Measurements from ENCODE around the gene RDH8. TPM values are rescaled to one million over a fixed set of nuclear protein-coding genes. Genes with fewer than 3 reads are reported as not detected.
"Not testable (repeated sequence)": the region's sequence is repeated elsewhere in the genome, so short reads cannot be mapped to it uniquely, and the experiment has no call there.

The RDH8 gene
- polyA plus RNA-seq, 1 donor (not counting 4 experiments of a cell fraction or from before 2014, with no cell fraction given): not detected

DNA sequence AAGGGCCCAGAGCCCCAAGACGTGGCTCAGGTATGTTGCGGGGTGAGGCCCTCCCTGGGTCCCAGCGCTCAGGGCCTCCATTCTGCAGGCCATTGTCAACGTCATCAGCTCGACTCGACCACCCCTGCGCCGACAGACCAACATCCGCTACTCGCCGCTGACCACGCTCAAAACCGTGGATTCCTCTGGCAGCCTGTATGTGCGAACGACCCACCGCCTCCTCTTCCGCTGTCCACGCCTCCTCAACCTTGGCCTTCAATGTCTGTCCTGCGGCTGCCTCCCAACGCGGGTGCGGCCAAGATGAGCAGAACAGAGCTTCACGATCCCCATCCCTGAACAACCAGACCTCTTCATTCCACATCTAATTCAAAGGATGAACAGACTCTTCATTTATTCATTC lies 8.2 kb downstream of the RDH8 start:
- FAIRE-seq: no peak
- no peaks in the 10 kb centered on the region for H3K79me2 ChIP-seq (ENCODE audit: control insufficient read depth, insufficient read depth, low read length)
- H3K27ac ChIP-seq (ENCODE audit: control insufficient read depth, insufficient read depth, low read length): no peak overlapping the region
- dilution Hi-C loops (cut with MboI; ENCODE audit: extremely low pct_ligation_motif_present, low sequenced_read_pairs): no loop called here
- no peak overlapping the region for H3K4me2 ChIP-seq (ENCODE audit: control insufficient read depth, extremely low read depth, insufficient read depth, low read depth, low read length)
- H3K4me1 ChIP-seq (ENCODE audit: control insufficient read depth, extremely low read depth, insufficient read depth, low read length): peaks cover 5% of the 10 kb centered on the region
- H3K27me3 ChIP-seq (ENCODE audit: control insufficient read depth, extremely low read depth, insufficient read depth, low read length): no peaks in the 10 kb centered on the region
- no peaks in the 10 kb centered on the region for H3K9me3 ChIP-seq (ENCODE audit: control insufficient read depth, low read depth, low read length)
- H3K36me3 ChIP-seq (ENCODE audit: control insufficient read depth in 2 of 2, extremely low read depth in 1 of 2, insufficient read depth in 2 of 2, low read length in 2 of 2): no peaks in the 10 kb centered on the region
- H2AFZ ChIP-seq (ENCODE audit: control insufficient read depth, low read length): no peak overlapping the region
- H3K9me1 ChIP-seq (ENCODE audit: control insufficient read depth, extremely low read depth, insufficient read depth, low read length): no peaks in the 10 kb centered on the region
- H3K9ac ChIP-seq (ENCODE audit: control insufficient read depth, extremely low read depth, insufficient read depth, low read length): no peak overlapping the region
- DNase-seq (ENCODE audit: low read depth, low spot score): no peak
- TF ChIP-seq EZH2 (IDR thresholded peaks at IDR 0.05; ENCODE audit: low read length): no peak
- TF ChIP-seq, protein P1, sequence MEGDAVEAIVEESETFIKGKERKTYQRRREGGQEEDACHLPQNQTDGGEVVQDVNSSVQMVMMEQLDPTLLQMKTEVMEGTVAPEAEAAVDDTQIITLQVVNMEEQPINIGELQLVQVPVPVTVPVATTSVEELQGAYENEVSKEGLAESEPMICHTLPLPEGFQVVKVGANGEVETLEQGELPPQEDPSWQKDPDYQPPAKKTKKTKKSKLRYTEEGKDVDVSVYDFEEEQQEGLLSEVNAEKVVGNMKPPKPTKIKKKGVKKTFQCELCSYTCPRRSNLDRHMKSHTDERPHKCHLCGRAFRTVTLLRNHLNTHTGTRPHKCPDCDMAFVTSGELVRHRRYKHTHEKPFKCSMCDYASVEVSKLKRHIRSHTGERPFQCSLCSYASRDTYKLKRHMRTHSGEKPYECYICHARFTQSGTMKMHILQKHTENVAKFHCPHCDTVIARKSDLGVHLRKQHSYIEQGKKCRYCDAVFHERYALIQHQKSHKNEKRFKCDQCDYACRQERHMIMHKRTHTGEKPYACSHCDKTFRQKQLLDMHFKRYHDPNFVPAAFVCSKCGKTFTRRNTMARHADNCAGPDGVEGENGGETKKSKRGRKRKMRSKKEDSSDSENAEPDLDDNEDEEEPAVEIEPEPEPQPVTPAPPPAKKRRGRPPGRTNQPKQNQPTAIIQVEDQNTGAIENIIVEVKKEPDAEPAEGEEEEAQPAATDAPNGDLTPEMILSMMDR (optimal IDR thresholded peaks at IDR 0.05 in 1 of 3, IDR thresholded peaks at IDR 0.05 in 1 of 3, conservative IDR thresholded peaks at IDR 0.05 in 1 of 3; ENCODE audit: extremely low read depth in 1 of 3, insufficient read depth in 2 of 3, low read length in 3 of 3): no peak
- H4K20me1 ChIP-seq (ENCODE audit: control insufficient read depth, extremely low read depth, insufficient read depth, low read length): no peaks in the 10 kb centered on the region
- H3K4me3 ChIP-seq (ENCODE audit: control insufficient read depth in 2 of 3, extremely low read depth in 1 of 3, insufficient read depth in 2 of 3, low read depth in 1 of 3, low read length in 3 of 3): no peak overlapping the region

- Histone ChIP-seq H3K9ac (ENCODE audit: control insufficient read depth, extremely low read depth, insufficient read depth, low read length) (no peak overlapping the region), H3K4me2 (ENCODE audit: control insufficient read depth, extremely low read depth, insufficient read depth, low read depth, low read length) (no peak overlapping the region), H3K27me3 (ENCODE audit: control insufficient read depth, extremely low read depth, insufficient read depth, low read length) (no peaks in the 10 kb centered on the region), H3K4me1 (ENCODE audit: control insufficient read depth, extremely low read depth, insufficient read depth, low read length) (peaks cover 7% of the 10 kb centered on the region), H3K4me3 (ENCODE audit: control insufficient read depth in 2 of 3, extremely low read depth in 1 of 3, insufficient read depth in 2 of 3, low read depth in 1 of 3, low read length in 3 of 3) (no peak overlapping the region), H2AFZ (ENCODE audit: control insufficient read depth, low read length) (no peak overlapping the region), H3K9me3 (ENCODE audit: control insufficient read depth, low read depth, low read length) (no peaks in the 10 kb centered on the region), H4K20me1 (ENCODE audit: control insufficient read depth, extremely low read depth, insufficient read depth, low read length) (no peaks in the 10 kb centered on the region), H3K79me2 (ENCODE audit: control insufficient read depth, insufficient read depth, low read length) (no peaks in the 10 kb centered on the region), H3K36me3 (ENCODE audit: control insufficient read depth in 2 of 2, extremely low read depth in 1 of 2, insufficient read depth in 2 of 2, low read length in 2 of 2) (no peaks in the 10 kb centered on the region), H3K9me1 (ENCODE audit: control insufficient read depth, extremely low read depth, insufficient read depth, low read length) (no peaks in the 10 kb centered on the region), H3K27ac (ENCODE audit: control insufficient read depth, insufficient read depth, low read length) (no peak overlapping the region)
- FAIRE-seq: no peak
- dilution Hi-C loops (cut with MboI; ENCODE audit: extremely low pct_ligation_motif_present, low sequenced_read_pairs): no loop called here
- no peak for DNase-seq (ENCODE audit: low read depth, low spot score)
- no peak for TF ChIP-seq EZH2 (IDR thresholded peaks at IDR 0.05; ENCODE audit: low read length)
- TF ChIP-seq, protein P1 (optimal IDR thresholded peaks at IDR 0.05 in 1 of 3, IDR thresholded peaks at IDR 0.05 in 1 of 3, conservative IDR thresholded peaks at IDR 0.05 in 1 of 3; ENCODE audit: extremely low read depth in 1 of 3, insufficient read depth in 2 of 3, low read length in 3 of 3): no peak
These were observed 8.6 kb downstream of the RDH8 start for GRCh38 chr19:10021863-10022262.

DNA sequence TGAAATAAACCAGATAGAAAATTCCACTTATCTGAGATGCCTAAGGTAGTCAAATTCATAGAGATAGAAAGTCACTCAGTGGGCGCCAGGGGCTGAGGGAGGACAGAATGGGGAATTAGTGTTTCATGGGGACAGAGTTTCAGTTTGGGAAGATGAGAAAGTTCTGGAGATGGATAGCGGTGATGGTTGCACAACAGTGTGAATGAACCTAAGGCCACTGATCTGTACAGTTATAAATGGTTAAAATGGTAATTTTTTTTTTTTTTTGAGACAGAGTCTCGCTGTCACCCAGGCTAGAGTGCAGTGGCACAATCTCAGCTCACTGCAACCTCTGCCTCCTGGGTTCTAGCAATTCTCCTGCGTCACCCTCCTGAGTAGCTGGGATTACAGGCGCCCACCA lies 9.8 kb downstream of the RDH8 start:
- H3K9me1 ChIP-seq (ENCODE audit: control insufficient read depth, extremely low read depth, insufficient read depth, low read length); H3K27ac ChIP-seq (ENCODE audit: control insufficient read depth, insufficient read depth, low read length); dilution Hi-C loops (cut with MboI; ENCODE audit: extremely low pct_ligation_motif_present, low sequenced_read_pairs): not testable (repeated sequence)

More for the DNA sequence above, 9.8 kb downstream of the RDH8 start:
- H4K20me1 ChIP-seq (ENCODE audit: control insufficient read depth, extremely low read depth, insufficient read depth, low read length); DNase-seq (ENCODE audit: low read depth, low spot score); H3K4me2 ChIP-seq (ENCODE audit: control insufficient read depth, extremely low read depth, insufficient read depth, low read depth, low read length); H3K27me3 ChIP-seq (ENCODE audit: control insufficient read depth, extremely low read depth, insufficient read depth, low read length); FAIRE-seq; H3K9ac ChIP-seq (ENCODE audit: control insufficient read depth, extremely low read depth, insufficient read depth, low read length); H3K9me3 ChIP-seq (ENCODE audit: control insufficient read depth, low read depth, low read length); H3K4me3 ChIP-seq (ENCODE audit: control insufficient read depth in 2 of 3, extremely low read depth in 1 of 3, insufficient read depth in 2 of 3, low read depth in 1 of 3, low read length in 3 of 3); H3K36me3 ChIP-seq (ENCODE audit: control insufficient read depth in 2 of 2, extremely low read depth in 1 of 2, insufficient read depth in 2 of 2, low read length in 2 of 2); H2AFZ ChIP-seq (ENCODE audit: control insufficient read depth, low read length); H3K79me2 ChIP-seq (ENCODE audit: control insufficient read depth, insufficient read depth, low read length): not testable (repeated sequence)
- H3K4me1 ChIP-seq (ENCODE audit: control insufficient read depth, extremely low read depth, insufficient read depth, low read length): peaks cover 14% of the 10 kb centered on the region

Measured in keratinocyte (primary cell).